Measurements from ENCODE around the gene ABCC10.

Gene ABCC10

DNA sequence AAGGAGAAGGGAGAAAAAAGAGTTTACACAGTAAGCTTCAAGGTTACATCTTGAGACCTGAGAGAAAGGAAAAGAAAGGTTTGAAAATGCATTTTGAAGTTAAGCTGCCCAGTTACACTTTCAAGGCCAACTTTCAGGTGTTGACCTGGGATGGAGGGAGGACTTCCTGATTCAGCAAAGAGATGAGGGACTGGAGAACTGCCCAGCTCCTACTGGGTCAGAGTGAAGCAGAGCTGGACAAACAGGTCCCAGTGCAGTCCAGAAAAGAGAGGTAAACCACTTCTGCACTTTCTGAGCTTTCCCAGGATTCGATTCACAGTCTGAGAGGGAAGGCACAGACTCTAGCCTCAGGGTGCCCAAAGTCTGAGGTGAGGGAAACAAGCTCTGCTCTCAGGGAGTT lies 44.1 kb downstream of the ABCC10 start:
- no peak for DNase-seq (ENCODE audit: low spot score)

DNA sequence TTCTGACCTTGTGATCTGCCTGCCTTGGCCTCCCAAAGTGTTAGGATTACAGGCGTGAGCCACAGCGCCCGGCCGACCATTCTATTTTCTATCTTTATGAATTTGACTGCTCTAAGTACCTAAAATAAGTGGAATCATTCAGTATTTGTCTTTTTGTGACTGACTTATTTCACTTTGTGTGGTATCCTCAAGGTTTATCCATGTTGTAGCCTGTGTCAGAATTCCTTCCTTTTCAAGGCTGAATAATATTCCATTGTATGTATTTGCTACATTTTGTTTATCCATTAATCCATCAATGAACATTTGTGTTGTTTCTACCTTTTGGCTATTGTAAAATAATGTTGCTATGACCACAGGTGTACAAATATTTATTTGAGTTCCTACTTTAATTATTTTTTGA lies 45.2 kb downstream of the ABCC10 start:
- no peak for DNase-seq (ENCODE audit: low spot score)

DNA sequence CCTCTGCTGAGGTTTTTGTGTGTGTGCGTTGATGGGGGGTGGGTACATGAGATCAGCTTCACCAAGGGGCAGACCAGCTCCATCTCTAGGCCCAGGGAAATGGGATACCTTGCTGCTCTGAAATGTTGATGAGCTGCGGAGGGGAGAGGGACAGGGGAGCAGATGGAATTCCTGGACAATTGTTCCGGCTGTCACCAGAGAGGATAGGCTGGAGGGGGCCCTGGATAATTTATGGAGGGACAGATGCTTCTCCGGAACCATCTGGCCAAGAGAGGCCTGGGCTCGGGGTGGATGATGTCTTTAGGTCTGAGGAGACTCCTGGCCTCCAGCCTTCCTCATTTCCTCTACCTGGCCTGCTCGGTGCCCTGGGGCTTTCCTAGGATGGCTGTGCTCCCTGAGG lies 48.2 kb downstream of the ABCC10 start:
- DNase-seq (ENCODE audit: low spot score), result no peak

DNA sequence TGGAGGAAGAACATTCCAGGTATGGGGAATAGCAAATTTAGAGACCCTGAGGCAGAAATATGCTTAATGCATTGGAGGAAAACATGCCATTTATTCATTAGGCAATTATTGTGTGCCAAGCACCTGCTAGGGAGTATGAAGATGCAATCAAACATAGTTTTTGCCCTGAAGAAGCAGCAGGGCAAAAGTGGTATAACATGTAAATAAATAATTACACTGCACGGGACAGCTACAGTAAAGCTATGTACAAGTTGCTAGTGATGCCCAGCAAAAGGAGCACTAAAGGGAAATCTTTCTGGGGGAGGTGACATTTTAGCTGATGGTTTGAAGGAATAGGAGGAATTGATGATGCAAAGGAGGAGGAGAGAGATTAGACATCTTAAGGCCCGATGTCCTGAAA lies 49.4 kb downstream of the ABCC10 start:
- DNase-seq (ENCODE audit: low spot score), result no peak

DNA sequence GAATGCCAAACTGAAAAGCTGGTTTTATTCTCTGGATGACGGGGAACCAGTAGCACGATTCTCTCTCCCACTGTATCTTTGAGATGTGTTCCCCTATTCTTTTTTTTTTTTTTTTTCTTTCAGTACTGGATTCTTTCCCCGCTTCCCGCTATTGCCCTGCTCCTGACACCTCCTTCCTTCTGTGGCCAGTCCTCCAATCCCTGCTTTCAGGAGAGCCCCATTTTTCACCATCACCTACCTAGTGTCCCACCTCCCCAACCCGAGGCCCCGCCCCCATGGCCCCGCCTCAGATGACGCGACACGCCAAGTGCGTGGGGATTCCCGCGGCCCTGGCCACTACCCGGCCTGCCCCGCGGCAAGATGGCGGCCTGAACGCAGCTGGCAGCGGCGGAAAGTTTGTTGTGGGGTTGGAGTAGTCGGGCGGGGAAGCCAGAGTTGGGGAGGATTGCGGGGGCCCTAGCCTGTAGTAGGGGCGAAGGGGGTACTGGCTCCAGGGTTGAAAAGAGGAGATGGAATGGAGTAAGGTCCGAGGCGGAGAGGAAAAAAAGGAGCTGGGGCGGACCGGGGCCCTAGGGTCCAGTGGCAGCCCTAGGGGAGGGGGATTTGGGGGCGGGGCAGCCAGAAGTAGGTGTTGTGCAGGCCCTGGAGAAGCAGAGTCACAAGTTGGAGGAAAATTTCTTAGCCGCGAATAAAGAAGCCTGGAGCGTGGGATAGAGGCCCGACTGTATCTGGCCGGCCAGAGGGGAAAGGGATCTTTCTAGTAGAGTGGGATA lies 50.1 kb downstream of the ABCC10 start, which contains the start of gene TJAP1:
TSS of gene TJAP1 (plus strand) at position 336 of the 773 bp plus-strand sequence. CDS start 21,432 bp downstream, outside the sequence.
- DNase-seq (ENCODE audit: low spot score), result peak; percentile 93

DNA sequence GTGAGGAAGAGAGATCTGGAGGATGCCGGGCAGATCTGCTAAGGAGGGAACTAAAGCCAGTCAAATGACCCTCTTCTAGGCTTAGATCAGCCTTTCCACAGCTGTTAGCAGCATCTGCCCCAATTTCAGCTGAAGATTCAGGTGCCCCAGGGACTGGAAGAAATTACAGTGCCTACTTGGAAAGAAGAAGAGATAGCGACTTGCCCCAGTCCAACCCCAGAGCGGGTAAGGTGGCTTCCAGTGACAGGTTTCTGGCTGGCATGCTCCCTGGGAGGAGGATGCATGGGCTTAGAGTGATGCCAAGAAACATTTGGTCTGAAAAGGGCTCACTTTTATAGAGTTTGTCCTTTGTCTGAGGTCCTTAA lies 50.6 kb downstream of the ABCC10 start:
- no peak for DNase-seq (ENCODE audit: low spot score)

DNA sequence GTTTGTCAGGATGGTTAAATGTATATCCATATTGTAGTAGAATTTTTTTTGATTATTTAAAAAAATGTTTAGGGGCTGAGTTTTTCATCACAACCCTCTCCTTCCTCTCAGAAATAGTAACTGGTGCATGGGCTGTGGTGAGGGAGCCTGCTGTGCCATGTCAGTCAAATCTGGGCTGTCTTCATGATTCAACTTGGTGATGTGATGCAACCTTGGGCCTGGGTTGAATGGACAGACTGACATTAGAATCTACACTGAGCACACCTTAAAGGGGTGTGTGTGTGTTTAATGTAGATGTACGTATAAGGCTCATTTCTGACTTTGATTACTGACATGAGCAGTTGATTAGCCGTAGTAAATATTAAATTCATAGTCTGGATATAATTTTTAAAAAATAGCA lies 53.7 kb downstream of the ABCC10 start:
- DNase-seq (ENCODE audit: low spot score), result no peak

DNA sequence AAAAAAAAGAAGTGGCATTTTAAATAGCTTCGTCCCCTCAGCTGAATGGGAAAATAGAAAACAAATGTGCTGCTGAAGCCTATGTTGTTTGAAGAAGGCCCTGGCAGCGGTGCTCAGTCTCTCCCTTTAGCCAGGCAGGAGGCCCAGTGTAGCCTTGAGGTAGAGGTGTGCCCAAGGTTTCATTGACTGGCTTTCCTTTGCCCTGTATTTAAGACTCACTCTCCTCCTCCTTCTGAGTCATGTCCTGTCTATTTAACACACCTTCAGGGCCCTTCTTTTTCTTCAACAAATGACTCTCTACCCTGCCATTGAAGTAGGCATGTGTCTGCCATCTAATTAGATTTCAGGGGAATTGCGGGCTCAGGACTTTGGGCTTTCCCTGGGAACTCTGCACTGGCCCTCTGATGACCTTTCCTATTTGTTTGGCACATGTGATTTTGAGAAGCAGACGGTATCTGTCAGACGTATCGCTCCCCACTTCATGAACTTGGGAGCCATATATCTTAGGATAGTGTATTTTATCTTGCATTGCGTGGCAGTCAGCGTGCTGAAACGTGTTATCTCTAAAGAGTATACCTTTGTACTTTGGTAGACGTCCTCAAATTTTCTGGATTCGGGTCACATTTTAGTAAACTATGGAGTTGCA lies 54.4 kb downstream of the ABCC10 start:
- DNase-seq (ENCODE audit: low spot score), result no peak

DNA sequence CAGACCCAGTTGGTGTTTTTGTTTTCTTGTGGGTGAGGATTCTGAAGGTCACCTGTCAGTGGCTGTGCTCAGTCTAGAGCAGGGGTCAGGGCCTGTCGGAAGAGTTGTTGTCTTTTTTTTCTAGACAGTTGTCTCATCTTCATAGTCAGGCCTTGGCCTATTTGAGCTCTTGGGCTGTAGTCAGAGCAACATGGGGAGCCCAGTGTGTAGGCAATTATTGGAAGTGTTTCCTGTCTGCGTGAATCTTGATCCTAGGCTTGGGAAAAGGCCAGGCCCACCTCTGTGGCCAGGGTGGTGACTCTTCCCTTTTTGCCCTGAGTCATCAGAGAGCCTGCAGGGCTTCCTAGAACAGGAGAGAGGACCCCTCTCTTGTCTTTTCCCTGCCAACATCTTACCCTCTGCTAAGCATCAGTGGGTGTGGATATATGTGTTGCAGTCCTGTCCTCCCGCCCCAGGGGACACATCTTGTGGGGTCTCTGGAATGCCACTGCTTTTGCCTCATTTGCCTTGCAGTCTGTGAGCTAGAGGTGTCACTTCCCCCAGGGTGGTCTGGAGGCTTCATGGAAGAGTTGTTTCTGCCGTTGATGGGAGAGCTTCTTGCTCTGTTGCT lies 61.4 kb downstream of the ABCC10 start:
- DNase-seq (ENCODE audit: low spot score), result peak; percentile 69

DNA sequence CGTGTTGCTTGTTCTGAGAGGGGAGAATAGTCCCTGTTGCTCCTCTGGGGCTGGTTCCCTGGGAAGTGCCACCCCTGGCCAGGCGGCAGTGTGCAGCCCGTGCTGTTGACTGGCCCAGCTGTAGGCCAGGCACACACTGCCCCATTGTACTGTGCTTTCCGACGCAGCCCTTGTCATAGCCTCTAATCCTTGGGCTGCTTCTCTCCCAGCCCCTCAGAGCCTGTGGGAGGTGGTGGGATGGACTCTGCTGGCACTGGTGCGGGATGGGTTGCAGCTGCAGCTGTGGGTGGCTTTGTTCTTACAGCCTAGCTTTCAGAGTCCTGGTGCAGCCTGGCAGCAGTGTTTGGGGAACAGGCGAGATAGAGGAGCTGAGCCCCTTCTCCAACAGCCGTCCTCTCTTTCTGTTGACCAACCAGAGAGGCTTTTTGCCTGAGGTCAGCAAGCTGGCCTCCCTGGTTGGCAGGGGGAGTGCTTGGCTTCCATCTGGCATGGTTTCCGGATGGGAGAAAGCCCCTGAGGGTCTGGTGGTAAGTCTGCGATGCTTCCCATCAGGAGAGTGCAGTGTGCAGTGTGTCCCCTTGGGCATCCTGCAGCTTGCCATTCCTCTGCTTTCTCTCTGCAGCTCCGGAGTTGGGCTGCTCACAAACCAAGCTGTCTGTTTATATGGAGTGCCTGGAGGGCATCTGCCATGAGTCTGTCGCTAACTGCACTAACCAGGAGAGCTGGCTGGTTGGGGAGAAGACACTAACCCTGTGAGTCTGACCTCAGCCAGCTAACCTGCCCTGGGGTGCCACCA lies 62.1 kb downstream of the ABCC10 start:
- peak; percentile 93 for DNase-seq (ENCODE audit: low spot score)

DNA sequence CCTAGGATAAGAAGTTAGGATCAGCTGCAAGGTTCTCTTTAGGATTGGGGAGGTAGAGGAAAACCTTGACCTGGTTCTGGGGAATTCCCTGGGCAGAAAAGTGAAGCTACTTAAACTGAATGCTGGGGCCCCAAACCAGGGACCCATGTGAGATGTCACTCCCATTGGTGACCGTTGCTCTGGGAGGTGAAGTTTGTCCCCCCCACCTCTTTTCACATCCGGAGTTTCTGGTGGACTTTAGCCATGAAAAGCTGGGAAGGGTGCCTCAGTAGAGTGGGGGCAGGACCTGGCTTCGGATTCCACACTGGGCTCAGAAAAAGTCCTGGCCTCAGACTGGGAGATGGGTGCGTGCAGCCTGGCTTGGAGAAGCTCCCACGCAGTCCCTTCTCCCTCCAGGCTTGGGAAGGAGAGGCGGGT lies 63.2 kb downstream of the ABCC10 start:
- DNase-seq (ENCODE audit: low spot score), result no peak

DNA sequence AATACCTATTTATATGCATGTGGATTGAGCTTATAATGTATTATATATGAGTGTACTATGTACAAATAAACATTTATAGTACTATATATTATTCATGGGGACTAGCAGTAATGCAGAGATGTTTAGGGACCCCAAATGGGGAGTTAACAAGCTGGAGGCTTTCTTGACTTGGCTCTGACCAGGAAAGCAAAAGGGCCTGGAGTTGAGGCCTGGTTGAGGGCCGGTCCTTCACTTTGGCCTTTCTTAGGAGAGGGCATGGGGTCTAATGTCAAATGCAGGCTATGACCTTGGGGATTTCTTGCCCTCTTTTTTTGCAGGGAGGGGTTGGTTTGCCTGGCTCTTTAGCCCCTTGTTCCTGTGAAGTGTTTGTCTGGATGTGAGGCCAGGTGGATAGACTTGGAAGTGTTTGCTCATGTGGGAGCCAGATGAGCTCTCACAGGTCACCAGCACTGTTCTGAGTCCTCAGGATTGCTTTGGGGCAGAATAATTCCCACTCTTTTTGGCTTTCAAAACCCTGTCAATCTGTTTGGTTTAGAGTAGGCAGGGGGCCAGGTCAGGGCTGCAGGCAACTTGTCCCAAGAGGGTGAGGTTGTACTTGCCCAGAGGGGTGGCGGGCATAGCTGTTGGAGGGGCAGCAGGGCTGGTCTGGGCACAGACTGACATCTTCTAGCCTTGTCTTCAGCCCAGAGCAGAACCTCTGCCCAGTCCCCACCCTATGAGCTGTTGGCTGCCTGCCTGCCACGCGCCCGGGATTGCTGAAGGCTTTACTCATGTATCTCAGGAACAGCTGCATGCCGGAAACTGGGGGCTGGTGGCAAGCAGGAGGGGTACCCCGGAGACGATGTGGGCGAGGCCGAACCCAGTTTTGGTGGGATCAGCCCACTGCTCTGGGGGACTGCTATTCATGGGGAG lies 64.7 kb downstream of the ABCC10 start:
- peak; percentile 54 for DNase-seq (ENCODE audit: low spot score)

DNA sequence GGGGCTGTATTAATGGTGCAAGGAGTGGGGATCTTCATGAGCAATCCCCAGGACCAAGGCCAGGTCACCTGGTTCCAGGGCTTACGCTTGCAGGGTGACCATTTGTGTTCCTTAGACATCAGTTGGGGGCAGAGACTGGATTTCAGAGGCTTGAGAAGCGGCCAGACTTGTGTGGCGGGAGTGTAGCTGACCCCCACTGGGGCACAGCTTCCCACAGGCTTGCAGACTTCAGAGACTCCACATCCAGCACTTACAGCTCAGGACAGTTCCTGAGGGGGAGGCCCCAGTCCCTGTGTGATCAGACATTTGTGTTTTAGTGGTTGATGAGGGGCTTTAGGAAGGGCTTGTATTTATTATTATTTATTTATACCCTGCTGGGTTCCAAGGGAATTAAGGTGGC lies 65.3 kb downstream of the ABCC10 start:
- no peak for DNase-seq (ENCODE audit: low spot score)

DNA sequence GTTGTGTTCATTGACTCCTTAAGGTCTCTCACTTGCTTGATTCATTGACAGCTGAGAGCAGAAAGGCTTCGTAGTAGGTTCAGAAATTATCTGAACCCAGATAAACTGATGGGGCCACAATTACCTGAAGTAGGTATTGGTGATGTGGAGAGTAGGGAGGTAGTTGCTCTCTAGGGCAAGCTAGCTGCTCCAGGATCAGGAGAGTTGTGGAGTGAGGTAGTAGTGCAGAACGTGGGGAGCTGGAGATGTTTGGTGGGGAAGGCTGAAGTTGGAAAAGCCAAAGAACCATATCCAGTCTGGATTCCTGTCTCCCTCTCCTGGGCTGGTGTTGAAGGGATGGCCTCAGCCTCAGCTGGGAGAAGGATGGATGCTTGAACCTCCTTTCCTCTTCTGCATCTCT lies 65.9 kb downstream of the ABCC10 start:
- DNase-seq (ENCODE audit: low spot score), result no peak

DNA sequence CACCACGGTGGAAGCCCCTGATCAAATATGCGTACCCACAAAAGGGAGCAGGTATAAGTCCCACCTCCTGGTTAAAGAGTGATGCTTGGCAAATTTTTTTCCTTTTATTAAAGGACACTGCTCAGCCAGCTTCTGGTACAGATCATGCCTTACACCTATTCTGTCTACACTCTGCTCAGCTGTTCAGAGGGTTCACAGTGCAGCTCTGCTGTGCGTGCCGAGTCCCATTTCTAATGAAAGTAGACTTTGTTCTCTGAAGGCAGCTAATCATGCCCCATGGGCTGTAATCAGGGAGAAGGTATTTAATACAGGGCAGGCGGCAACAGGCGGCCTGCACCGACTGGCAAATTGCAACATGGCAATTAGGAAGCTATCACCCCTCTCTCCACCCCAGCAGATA lies 66.5 kb downstream of the ABCC10 start:
- peak; percentile 87 for DNase-seq (ENCODE audit: low spot score)

DNA sequence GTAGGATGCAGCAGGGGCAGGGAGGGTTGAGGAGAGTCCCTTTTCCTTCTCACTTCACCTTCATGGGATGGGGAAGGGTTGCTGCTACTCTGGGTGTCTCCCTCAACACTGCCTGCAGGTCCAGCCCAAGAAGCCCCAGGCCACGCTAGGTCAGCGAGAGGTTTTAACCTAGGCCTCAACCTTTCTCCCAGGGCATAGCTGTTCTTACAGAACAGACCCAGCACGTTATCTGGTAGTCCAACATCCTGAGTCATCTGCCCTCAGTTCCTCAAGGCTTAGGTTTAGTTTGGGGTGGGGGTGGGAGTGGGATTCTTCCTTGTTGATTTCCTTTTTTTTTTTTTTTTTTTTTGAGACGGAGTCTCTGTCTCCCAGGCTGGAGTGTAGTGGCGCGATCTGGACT lies 67.0 kb downstream of the ABCC10 start:
- DNase-seq (ENCODE audit: low spot score), result no peak

DNA sequence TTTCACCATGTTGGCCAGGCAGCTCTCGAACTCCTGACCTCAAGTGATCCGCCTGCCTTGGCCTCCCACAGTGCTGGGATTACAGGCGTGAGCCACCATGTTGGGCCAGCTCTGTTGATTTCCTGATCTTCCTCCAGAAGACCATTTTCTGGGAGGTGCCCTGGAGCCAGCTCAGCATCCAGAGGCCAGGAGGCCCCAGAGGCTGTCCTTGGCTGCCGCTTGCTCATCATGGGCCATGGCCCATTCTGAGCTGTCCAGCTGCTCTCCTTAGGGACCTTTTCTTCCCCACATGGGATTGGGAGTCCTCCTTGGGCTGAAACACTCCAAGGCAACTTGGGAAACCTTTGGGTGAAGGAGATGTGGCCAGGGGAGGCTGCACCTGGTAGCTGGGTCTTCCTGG lies 67.4 kb downstream of the ABCC10 start:
- DNase-seq (ENCODE audit: low spot score), result no peak

DNA sequence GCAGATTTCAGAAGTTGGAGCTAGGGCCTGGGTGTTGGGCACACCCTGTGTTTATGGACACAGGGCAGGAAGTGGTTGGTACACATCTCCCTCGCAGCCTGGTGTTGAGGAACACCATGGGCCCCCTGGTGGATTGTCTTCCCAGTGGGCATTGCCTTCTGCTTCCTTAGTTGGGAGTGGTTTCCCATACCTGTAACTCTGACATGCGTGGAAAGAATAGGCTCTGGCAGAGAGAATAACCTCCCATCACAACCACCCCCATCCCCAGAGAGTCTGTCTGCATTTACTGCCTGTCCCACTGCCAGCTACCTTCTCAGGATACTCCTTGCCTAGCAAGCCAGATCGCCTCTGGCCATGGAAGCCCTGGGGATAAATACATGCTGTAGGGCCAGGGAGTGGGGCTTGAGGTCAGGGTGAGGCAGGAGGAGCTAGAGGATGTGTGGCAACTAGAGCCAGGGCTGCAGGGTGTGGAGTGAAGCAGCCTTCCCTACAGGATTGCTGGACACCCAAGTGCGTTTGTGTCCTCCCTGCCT lies 68.1 kb downstream of the ABCC10 start:
- DNase-seq (ENCODE audit: low spot score), result no peak

DNA sequence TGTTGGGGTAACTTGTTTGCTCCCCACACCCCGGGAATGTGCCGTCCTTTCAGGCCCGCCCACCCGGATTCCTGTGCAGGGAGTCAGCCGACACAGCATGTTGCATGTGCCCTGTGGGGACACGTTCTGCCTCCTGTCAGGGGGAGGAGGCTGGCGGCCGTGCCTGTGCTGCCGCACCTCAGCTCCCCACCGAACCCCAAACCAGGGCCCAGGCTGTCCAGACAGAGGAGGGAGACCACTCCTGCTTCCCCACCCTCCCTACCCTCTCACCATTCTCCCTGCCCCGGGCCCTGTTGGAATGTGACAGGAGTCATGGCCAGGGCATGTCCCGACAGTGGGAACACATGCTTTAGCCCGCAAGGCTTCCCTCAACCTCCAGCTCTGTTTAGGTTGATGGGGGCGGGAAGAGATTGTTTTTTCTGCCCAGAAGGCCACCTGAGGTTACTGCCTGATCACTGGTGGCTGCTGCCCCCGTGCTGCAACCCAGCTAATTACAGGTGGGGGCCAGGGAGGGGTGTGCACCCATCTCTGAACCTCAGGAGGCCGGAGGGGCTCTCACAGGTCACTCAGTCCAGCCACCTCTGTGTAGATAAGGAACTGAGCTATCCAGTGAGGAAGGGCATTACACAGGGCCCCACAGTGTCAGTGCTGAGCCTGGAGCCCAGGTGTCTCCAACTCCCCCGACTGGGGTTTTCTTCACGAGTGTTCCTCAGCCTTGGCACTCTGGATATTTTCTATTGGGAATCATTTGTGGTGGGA lies 69.2 kb downstream of the ABCC10 start:
- peak; percentile 45 for DNase-seq (ENCODE audit: low spot score)

DNA sequence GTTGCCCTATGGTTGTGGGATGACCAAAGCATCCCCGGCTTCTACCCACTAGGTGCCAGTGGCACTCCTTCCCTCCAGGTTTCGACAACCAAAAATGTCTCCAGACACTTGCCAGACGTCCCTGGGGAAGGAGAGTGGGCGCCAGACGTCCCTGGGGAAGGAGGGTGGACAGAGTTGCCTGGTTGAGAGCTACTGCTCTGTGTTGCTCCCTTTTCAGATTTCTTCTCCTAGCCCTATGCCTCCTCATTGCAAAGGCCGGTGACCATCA lies 69.7 kb downstream of the ABCC10 start:
- no peak for DNase-seq (ENCODE audit: low spot score)

DNA sequence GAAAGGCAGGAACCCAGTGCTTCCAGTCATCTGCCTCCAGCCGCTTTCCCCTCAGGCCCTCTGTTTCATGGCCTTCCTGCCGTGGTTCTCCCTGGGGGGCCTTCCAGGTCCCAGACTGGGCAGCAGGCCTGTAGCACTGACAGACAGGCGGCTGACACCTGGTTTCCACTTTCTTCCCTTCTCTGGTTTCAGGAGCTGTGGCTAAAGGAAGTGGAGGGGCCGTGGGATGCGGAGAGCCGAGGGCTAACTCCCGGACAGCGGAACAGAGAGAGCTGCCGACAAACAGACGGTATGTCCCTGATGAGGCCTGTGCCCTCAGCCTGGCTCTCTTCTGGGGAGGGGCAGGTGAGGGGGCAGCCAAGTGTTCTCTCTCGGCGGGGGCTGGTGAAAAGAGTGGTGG lies 70.3 kb downstream of the ABCC10 start:
- no peak for DNase-seq (ENCODE audit: low spot score)

Data from COLO829 (cell line).